ENCODE measurements around the gene DNAJB2.

DNA sequence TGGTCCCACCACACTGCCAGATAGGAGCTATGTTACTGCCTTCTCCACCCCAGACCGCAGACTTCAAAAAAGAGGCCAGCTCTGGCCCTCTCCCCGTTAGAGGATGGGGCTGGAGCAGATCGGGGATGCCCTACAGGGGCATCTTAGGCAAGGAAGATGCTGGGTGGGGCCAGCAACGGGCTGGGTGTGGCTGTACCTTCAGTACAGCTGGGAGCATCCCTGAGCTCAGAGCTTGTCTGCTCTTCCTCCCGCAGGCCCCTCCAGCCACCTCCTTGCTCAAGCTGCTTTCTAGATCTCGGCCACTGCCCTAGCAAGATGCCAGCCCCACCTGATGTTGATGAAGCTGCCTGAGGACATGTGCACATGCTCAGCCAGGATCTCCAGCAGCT lies 20.2 kb downstream of the DNAJB2 start:
- TF ChIP-seq POLR2AphosphoS5 (IDR thresholded peaks at IDR 0.05; ENCODE audit: low read depth, low read length) (no peak), EP300 (IDR thresholded peaks at IDR 0.05; ENCODE audit: borderline replicate concordance in 1 of 2, low read depth in 1 of 2, low read length in 1 of 2) (no peak), JUND (IDR thresholded peaks at IDR 0.05) (no peak), FOSL2 (IDR thresholded peaks at IDR 0.05; ENCODE audit: borderline replicate concordance, low read depth) (no peak), SMC3 (IDR thresholded peaks at IDR 0.05; ENCODE audit: low read depth, low read length) (no peak), RCOR1 (IDR thresholded peaks at IDR 0.05; ENCODE audit: low read length) (no peak)
- TF ChIP-seq, protein P1, sequence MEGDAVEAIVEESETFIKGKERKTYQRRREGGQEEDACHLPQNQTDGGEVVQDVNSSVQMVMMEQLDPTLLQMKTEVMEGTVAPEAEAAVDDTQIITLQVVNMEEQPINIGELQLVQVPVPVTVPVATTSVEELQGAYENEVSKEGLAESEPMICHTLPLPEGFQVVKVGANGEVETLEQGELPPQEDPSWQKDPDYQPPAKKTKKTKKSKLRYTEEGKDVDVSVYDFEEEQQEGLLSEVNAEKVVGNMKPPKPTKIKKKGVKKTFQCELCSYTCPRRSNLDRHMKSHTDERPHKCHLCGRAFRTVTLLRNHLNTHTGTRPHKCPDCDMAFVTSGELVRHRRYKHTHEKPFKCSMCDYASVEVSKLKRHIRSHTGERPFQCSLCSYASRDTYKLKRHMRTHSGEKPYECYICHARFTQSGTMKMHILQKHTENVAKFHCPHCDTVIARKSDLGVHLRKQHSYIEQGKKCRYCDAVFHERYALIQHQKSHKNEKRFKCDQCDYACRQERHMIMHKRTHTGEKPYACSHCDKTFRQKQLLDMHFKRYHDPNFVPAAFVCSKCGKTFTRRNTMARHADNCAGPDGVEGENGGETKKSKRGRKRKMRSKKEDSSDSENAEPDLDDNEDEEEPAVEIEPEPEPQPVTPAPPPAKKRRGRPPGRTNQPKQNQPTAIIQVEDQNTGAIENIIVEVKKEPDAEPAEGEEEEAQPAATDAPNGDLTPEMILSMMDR (IDR thresholded peaks at IDR 0.05), result no peak
- TF ChIP-seq, protein P2, sequence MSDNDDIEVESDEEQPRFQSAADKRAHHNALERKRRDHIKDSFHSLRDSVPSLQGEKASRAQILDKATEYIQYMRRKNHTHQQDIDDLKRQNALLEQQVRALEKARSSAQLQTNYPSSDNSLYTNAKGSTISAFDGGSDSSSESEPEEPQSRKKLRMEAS (IDR thresholded peaks at IDR 0.05; ENCODE audit: low read depth), result no peak
